Brain microvascular endothelial cell (primary cell): ENCODE data around the gene MED27.

Source experiments
- DNase-seq: peaks from one replicate; pipeline ENCODE4 v3.0.0-alpha.2; 2020
- H3K27ac ChIP-seq: fragments of 250-450 bp; sonication (Bioruptor Pico); 2 replicates; pipeline ENCODE4 v1.5.1; 2020; ENCODE audit warnings: mild to moderate bottlenecking, moderate library complexity
- H3K27me3 ChIP-seq: fragments of 250-450 bp; sonication (Bioruptor Pico); replicated peaks from 2 replicates; pipeline ENCODE4 v1.5.1; 2020; ENCODE audit warnings: mild to moderate bottlenecking
- H3K36me3 ChIP-seq: fragments of 250-450 bp; sonication (Bioruptor Pico); replicated peaks from 2 replicates; pipeline ENCODE4 v1.5.1; 2020; ENCODE audit warnings: mild to moderate bottlenecking
- H3K4me3 ChIP-seq: 2 replicates; pipeline ENCODE4 v1.5.1; 2011; ENCODE audit warnings: low read depth, mild to moderate bottlenecking, control low read depth, low read length, moderate library complexity
- in situ Hi-C: cut with HindIII; loops from 2 replicates; pipeline ENCODE4 v1.10.0; 2017; ENCODE audit warnings: low sequenced_read_pairs, low pct_ligation_motif_present
- TF ChIP-seq, protein P1 (sequence below): IDR thresholded peaks from 2 replicates; pipeline ENCODE4 v1.5.1; 2011; ENCODE audit warnings: low read depth, mild to moderate bottlenecking, moderate library complexity, low read length, control low read depth, inconsistent platforms; ENCODE audit errors: missing control alignments

The MED27 gene

DNA sequence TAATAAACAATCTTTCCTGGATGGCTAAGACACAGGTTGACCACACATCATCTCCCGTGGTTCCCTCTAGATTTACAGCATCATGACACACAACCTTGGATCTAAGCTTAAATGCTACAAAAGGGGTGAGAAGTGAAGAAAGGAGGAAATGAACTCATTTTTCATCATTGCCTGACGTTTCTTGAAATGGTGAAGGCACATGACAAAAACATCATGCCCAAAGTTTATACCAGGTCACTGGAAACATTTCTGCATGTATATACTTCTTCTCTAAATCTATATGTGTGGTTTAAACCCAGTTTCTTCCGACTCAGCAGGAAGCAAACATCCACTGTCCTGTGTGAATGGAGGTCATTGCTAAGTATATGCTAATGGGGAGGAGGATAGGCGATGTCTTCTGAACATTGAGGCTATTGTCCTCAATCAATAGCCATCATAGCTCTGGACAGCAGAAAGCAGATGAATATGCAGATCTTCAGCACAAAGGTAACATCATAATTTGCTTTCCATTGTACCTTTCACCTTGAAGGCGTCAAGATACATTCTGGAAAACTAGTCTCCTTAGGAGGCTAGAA is 137.4 kb downstream of the MED27 start:
- Histone ChIP-seq H3K27ac (no peak overlapping the region), H3K36me3 (peaks cover 2% of the 10 kb centered on the region), H3K27me3 (no peaks in the 10 kb centered on the region), H3K4me3 (no peak overlapping the region)
- no peak for DNase-seq
- in situ Hi-C loops = no loop called here
- TF ChIP-seq, protein P1, sequence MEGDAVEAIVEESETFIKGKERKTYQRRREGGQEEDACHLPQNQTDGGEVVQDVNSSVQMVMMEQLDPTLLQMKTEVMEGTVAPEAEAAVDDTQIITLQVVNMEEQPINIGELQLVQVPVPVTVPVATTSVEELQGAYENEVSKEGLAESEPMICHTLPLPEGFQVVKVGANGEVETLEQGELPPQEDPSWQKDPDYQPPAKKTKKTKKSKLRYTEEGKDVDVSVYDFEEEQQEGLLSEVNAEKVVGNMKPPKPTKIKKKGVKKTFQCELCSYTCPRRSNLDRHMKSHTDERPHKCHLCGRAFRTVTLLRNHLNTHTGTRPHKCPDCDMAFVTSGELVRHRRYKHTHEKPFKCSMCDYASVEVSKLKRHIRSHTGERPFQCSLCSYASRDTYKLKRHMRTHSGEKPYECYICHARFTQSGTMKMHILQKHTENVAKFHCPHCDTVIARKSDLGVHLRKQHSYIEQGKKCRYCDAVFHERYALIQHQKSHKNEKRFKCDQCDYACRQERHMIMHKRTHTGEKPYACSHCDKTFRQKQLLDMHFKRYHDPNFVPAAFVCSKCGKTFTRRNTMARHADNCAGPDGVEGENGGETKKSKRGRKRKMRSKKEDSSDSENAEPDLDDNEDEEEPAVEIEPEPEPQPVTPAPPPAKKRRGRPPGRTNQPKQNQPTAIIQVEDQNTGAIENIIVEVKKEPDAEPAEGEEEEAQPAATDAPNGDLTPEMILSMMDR = no peak

DNA sequence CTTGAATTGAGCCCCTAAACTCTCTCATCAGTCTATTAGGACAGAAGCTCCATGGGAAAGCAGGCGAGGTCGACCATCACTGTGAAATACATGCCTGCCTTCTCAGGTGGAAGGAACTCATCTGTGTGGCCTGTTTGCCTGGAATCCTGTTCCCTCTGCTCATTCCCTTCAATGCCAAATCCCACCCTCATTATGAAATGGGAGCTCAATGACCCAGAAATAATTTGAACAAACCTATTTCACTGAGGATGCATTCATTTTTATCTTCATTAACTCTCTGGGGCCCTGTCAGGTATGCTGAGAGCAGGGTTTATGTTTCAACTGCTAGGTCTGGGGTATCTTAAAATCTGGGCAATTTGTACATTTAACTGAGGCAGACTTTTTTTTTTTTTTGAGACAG is 142.2 kb downstream of the MED27 start:
- no peak for DNase-seq
- in situ Hi-C loops = no loop called here
- Histone ChIP-seq H3K4me3 (no peak overlapping the region), H3K27me3 (no peaks in the 10 kb centered on the region), H3K27ac (no peak overlapping the region), H3K36me3 (peaks cover 7% of the 10 kb centered on the region)
- TF ChIP-seq, protein P1 = no peak

DNA sequence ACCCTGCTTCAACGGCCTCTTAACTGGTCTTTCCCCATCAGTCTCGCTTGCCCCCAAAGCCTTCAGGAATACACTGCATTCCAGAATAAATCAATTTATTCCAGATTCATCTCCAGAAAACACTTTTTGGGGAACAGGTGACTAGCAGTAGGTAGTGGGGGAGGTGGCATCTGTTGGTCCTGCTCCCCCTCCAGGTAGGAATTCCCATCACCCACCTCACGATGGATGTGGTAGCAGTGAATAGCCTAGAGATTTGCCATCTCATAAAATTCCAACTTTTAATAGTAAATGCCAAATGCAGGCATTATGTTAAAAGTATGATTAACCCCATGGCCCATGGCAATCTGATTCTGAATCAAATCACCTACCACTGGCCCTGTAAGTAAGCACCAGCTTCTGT is 142.7 kb downstream of the MED27 start:
- Histone ChIP-seq H3K4me3 (no peak overlapping the region), H3K36me3 (peaks cover 7% of the 10 kb centered on the region), H3K27ac (no peak overlapping the region), H3K27me3 (no peaks in the 10 kb centered on the region)
- TF ChIP-seq, protein P1 = no peak
- in situ Hi-C loops = no loop called here
- DNase-seq = no peak

DNA sequence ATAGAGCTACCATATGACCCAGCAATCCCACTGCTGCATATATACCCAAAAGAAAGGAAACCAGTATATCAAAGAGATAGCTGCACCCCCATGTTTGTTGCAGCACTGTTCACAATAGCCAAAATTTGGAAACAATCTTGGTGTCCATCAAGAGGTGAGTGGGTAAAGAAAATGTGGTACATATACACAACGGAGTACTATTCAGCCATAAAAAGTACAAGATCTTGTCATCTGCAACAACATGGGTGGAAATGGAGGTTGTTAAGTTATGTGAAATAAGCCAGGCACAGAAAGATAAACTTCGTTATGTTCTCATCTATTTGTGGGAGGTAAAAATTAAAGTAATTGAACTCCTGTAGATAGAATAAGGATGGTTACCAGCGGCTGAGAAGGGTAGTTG is 145.0 kb downstream of the MED27 start:
- H3K27ac ChIP-seq = no peak overlapping the region
- in situ Hi-C loops = no loop called here
- H3K4me3 ChIP-seq = no peak overlapping the region
- TF ChIP-seq, protein P1 = no peak
- DNase-seq = no peak
- H3K36me3 ChIP-seq = peaks cover 7% of the 10 kb centered on the region
- H3K27me3 ChIP-seq = no peaks in the 10 kb centered on the region

DNA sequence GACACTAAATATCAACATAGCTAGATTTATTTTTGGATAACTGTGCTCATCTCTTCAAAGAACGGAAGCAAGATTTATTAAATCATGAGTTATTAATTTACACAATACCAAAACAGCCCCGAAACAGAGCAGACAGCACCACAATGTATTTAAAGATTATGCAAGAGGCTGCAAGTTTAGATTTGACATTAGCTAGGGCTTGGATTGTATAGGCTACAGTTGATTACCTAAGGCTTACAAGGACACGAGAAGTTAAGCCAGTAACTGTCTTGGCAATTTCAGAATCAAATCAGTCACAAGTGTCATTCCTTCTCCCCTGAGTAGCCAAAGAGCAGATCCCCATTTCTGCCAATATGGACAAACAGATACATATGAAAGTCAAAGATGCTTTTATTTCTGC is 152.6 kb downstream of the MED27 start:
- no peaks in the 10 kb centered on the region for H3K27me3 ChIP-seq
- TF ChIP-seq, protein P1 = no peak
- H3K36me3 ChIP-seq = no peaks in the 10 kb centered on the region
- DNase-seq = no peak
- H3K4me3 ChIP-seq = no peak overlapping the region
- in situ Hi-C loops = no loop called here
- no peak overlapping the region for H3K27ac ChIP-seq

DNA sequence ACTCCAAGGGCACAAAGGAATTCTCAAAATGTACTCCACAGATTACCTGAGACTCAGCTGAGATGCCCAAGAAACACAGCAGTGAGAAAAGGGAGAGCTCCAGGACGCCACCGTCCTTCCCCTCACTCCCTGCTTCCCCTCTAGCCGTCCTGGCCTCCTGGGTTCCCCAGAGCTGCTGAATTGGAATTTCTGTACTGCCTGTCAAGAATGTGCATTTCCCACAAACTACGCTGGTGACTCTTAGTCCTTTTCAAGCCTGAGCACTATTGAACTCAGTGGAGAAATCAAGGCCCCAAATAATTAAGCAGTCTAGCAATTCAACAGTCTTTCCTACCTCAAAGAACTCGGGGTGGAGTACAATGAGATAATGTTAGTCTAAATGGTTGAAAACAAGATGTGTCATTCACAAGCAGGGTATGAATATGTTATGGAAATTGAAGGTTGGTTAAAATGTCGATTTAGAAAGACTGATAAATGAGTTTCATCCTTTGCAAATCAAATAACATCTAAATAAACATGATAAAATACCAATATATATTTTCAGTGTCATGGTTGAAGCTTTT is 153.2 kb downstream of the MED27 start:
- TF ChIP-seq, protein P1 = no peak
- Histone ChIP-seq H3K27me3 (no peaks in the 10 kb centered on the region), H3K27ac (no peak overlapping the region), H3K4me3 (no peak overlapping the region), H3K36me3 (no peaks in the 10 kb centered on the region)
- DNase-seq = no peak
- in situ Hi-C loops = no loop called here
